IMR-90 (cell line): ENCODE results near the gene EYS. TPM values are rescaled to one million over a fixed set of nuclear protein-coding genes. Genes with fewer than 3 reads are reported as not detected.

Experiments
- ATAC-seq: fragments of 200-7000 bp; cut with Tn5 transposase; 2 replicates; pipeline ENCODE4 v1.9.1; 2020; ENCODE audit warnings: low read depth, mild to moderate bottlenecking, moderate library complexity
- BruUV-seq: library from RNA; stranded (reverse); fragments of 400-500 nt; replicated peaks from 2 replicates; lab custom pipeline; 2021; lab: Mats Ljungman, UMichigan
- CTCF ChIA-PET: fragments of 300-600 bp; formaldehyde crosslinking; extraction: SDS; loops from one replicate; lab custom pipeline; 2021; ENCODE audit warnings: antibody characterized with exemption; lab: Yijun Ruan, JAX
- POLR2A ChIA-PET: fragments of 300-600 bp; sonication (Branson Sonifier 250); formaldehyde crosslinking; loops from one replicate; lab custom pipeline; 2022; ENCODE audit warnings: antibody characterized with exemption; ENCODE audit not compliant: unreplicated experiment; lab: Charles Lee
- DNase-seq: peaks from one replicate; pipeline ENCODE4 v3.0.0; 2013
- H2AFZ ChIP-seq: replicated peaks from 2 replicates; pipeline ENCODE3; 2013; ENCODE audit warnings: low read length, mild to moderate bottlenecking; ENCODE audit not compliant: poor library complexity
- H2AK5ac ChIP-seq: 2 replicates; pipeline ENCODE4 v1.6.1; 2013; ENCODE audit warnings: low read depth, low read length, inconsistent platforms
- H2AK9ac ChIP-seq: replicated peaks from 2 replicates; pipeline ENCODE3; 2013; ENCODE audit warnings: mild to moderate bottlenecking, low read depth, low read length, moderate library complexity; ENCODE audit not compliant: poor library complexity
- H2BK120ac ChIP-seq: 2 replicates; pipeline ENCODE4 v1.6.1; 2013; ENCODE audit warnings: low read depth, low read length, inconsistent platforms
- H2BK15ac ChIP-seq: 3 replicates; pipeline ENCODE4 v1.6.1; 2013; ENCODE audit warnings: low read depth, low read length, inconsistent platforms
- H2BK20ac ChIP-seq: 2 replicates; pipeline ENCODE4 v1.6.1; 2013; ENCODE audit warnings: low read depth, mild to moderate bottlenecking, inconsistent platforms, low read length, moderate library complexity
- H2BK5ac ChIP-seq: 2 replicates; pipeline ENCODE4 v1.6.1; 2013; ENCODE audit warnings: mild to moderate bottlenecking, low read depth, low read length, inconsistent platforms; ENCODE audit not compliant: poor library complexity, severe bottlenecking
- H3K14ac ChIP-seq: replicated peaks from 2 replicates; pipeline ENCODE4 v1.6.1; 2013; ENCODE audit warnings: low read depth, low read length, inconsistent platforms
- H3K18ac ChIP-seq: 2 replicates; pipeline ENCODE4 v1.6.1; 2013; ENCODE audit warnings: low read depth, low read length, control low read depth
- H3K23ac ChIP-seq: 2 replicates; pipeline ENCODE4 v1.6.1; 2013; ENCODE audit warnings: low read depth, low read length, inconsistent platforms
- H3K27ac ChIP-seq: 2 replicates; pipeline ENCODE4 v1.5.1; 2013; ENCODE audit warnings: mild to moderate bottlenecking, control low read depth, low read length; ENCODE audit not compliant: insufficient read depth
- H3K27me3 ChIP-seq: 2 replicates; pipeline ENCODE4 v1.6.1; 2013; ENCODE audit warnings: low read length; ENCODE audit not compliant: control insufficient read depth, insufficient read depth
- H3K36me3 ChIP-seq: 2 replicates; pipeline ENCODE4 v1.6.1; 2013; ENCODE audit warnings: low read length, mixed read lengths; ENCODE audit not compliant: control insufficient read depth, insufficient read depth
- H3K4ac ChIP-seq: 2 replicates; pipeline ENCODE4 v1.6.1; 2013; ENCODE audit warnings: low read depth, low read length, inconsistent platforms
- H3K4me1 ChIP-seq: 2 replicates; pipeline ENCODE4 v1.6.1; 2013; ENCODE audit warnings: low read length, mixed read lengths; ENCODE audit not compliant: control insufficient read depth, insufficient read depth
- H3K4me2 ChIP-seq: 2 replicates; pipeline ENCODE4 v1.6.1; 2013; ENCODE audit warnings: low read depth, mild to moderate bottlenecking, control low read depth, low read length, moderate library complexity
- H3K4me3 ChIP-seq: 2 replicates; pipeline ENCODE4 v1.5.1; 2013; ENCODE audit warnings: low read depth, mild to moderate bottlenecking, control low read depth, low read length, moderate library complexity; ENCODE audit not compliant: insufficient read depth
- H3K56ac ChIP-seq: 2 replicates; pipeline ENCODE4 v1.6.1; 2013; ENCODE audit warnings: low read length, inconsistent platforms; ENCODE audit not compliant: insufficient read depth; ENCODE audit errors: extremely low read depth
- H3K79me1 ChIP-seq, 2 experiments: 2 replicates each; pipeline ENCODE4 v1.6.1; 2013; ENCODE audit warnings: low read length in 2 of 2, inconsistent platforms in 1 of 2, low read depth in 1 of 2
- H3K9ac ChIP-seq: 2 replicates; pipeline ENCODE4 v1.6.1; 2013; ENCODE audit warnings: low read depth, low read length, control low read depth
- H3K9me1 ChIP-seq: 2 replicates; pipeline ENCODE4 v1.6.1; 2013; ENCODE audit warnings: low read length, inconsistent platforms; ENCODE audit not compliant: insufficient read depth
- H3K9me3 ChIP-seq: 2 replicates; pipeline ENCODE4 v1.6.1; 2013; ENCODE audit warnings: low read length; ENCODE audit not compliant: control insufficient read depth, insufficient read depth
- H4K20me1 ChIP-seq: 2 replicates; pipeline ENCODE4 v1.6.1; 2013; ENCODE audit warnings: low read length, inconsistent platforms; ENCODE audit not compliant: insufficient read depth
- H4K5ac ChIP-seq: 2 replicates; pipeline ENCODE4 v1.6.1; 2013; ENCODE audit warnings: mild to moderate bottlenecking, low read depth, low read length, control low read depth
- H4K8ac ChIP-seq, 2 experiments: 2 replicates each; pipeline ENCODE4 v1.6.1; 2013; ENCODE audit warnings: low read depth in 2 of 2, low read length in 2 of 2, control low read depth in 1 of 2, inconsistent platforms in 1 of 2
- H4K91ac ChIP-seq: 2 replicates; pipeline ENCODE4 v1.6.1; 2013; ENCODE audit warnings: low read depth, low read length, inconsistent platforms; ENCODE audit not compliant: insufficient read depth
- CEBPB ChIP-seq: IDR thresholded peaks from 2 replicates; pipeline ENCODE4 v1.6.1; 2012; ENCODE audit warnings: low read depth, low read length, improper control_type of control experiment
- CTCF ChIP-seq: conservative IDR thresholded peaks from 2 replicates; pipeline ENCODE4 v1.5.1; 2012; ENCODE audit warnings: mild to moderate bottlenecking, low read depth, low read length, improper control_type of control experiment
- ELK1 ChIP-seq: fragments of 150-350 bp; IDR thresholded peaks from 2 replicates; pipeline ENCODE4 v1.6.1; 2016; ENCODE audit warnings: low read depth, mild to moderate bottlenecking, low read length, moderate library complexity, borderline replicate concordance
- FOS ChIP-seq: fragments of 150-350 bp; IDR thresholded peaks from 2 replicates; pipeline ENCODE4 v1.6.1; 2016; ENCODE audit warnings: low read depth, low read length
- MAFK ChIP-seq: IDR thresholded peaks from 2 replicates; pipeline ENCODE4 v1.6.1; 2012; ENCODE audit warnings: low read depth, low read length, improper control_type of control experiment
- MAZ ChIP-seq: IDR thresholded peaks from 2 replicates; pipeline ENCODE4 v1.6.1; 2012; ENCODE audit warnings: low read depth, mild to moderate bottlenecking, low read length, improper control_type of control experiment, moderate library complexity, borderline replicate concordance
- NFE2L2 ChIP-seq: fragments of 150-350 bp; IDR thresholded peaks from 2 replicates; pipeline ENCODE4 v1.6.1; 2016; ENCODE audit warnings: low read depth, mild to moderate bottlenecking, low read length
- POLR2A ChIP-seq: IDR thresholded peaks from 2 replicates; pipeline ENCODE4 v1.6.1; 2012; ENCODE audit warnings: mild to moderate bottlenecking, low read depth, low read length
- RAD21 ChIP-seq: IDR thresholded peaks from 2 replicates; pipeline ENCODE4 v1.6.1; 2012; ENCODE audit warnings: low read length, improper control_type of control experiment
- RCOR1 ChIP-seq: IDR thresholded peaks from 2 replicates; pipeline ENCODE4 v1.6.1; 2012; ENCODE audit warnings: mild to moderate bottlenecking, low read length, improper control_type of control experiment; ENCODE audit not compliant: insufficient replicate concordance
- RFX5 ChIP-seq: IDR thresholded peaks from 2 replicates; pipeline ENCODE4 v1.8.0; 2012; ENCODE audit warnings: low read depth, mild to moderate bottlenecking, low read length, moderate library complexity
- SMC3 ChIP-seq: fragments of 150-350 bp; IDR thresholded peaks from 2 replicates; pipeline ENCODE4 v1.6.1; 2016; ENCODE audit warnings: low read depth, mild to moderate bottlenecking, antibody characterized with exemption, low read length, moderate library complexity
- WGBS, 2 experiments: methylation state at CpG; one replicate each; pipeline versions ENCODE4 v1.1.5 to v1.1.7; 2013; ENCODE audit warnings: missing lambda C conversion rate in 2 of 2; ENCODE audit not compliant: insufficient read length in 1 of 2; ENCODE audit errors: extremely low coverage in 2 of 2; 5-methylcytosine and 5-hydroxymethylcytosine counted together
- dilution Hi-C: fragments of 300-500 bp; cut with HindIII; formaldehyde crosslinking; loops from one replicate; pipeline ENCODE4 v1.14.3; 2018; ENCODE audit warnings: low sequenced_read_pairs; ENCODE audit not compliant: unreplicated experiment
- in situ Hi-C: fragments of 300-500 bp; cut with MboI; formaldehyde crosslinking; loops from 3 replicates; pipeline ENCODE4 v1.14.3; 2019; ENCODE audit warnings: low sequenced_read_pairs, inconsistent platforms, mixed read lengths
- intact Hi-C: fragments of 100-400 bp; cut with micrococcal nuclease; formaldehyde crosslinking; loops from 2 replicates; pipeline ENCODE4 v1.10.0; 2022
- polyA plus RNA-seq, 3 experiments: library from polyadenylated mRNA; depleted of rRNA; stranded (reverse); fragments of >200 nt; gene quantifications; 2 replicates each; pipeline ENCODE4 v1.2.3, GENCODE V29; 2012; ENCODE audit warnings: low replicate concordance in 1 of 3
- total RNA-seq: library from RNA; depleted of rRNA; stranded (reverse); fragments of >200 nt; gene quantifications from 2 replicates; pipeline ENCODE4 v1.2.3, GENCODE V29; 2012
- TF ChIP-seq, protein P1 (sequence below): fragments of 150-350 bp; IDR thresholded peaks from 2 replicates; pipeline ENCODE4 v1.6.1; 2017; ENCODE audit warnings: mild to moderate bottlenecking, antibody characterized with exemption, low read length, low read depth

EYS gene
- total and polyA plus RNA-seq, 2 of the 4 experiments (the other 2 are of a cell fraction) = under 0.01 TPM; not detected in 1

- H4K5ac ChIP-seq = no peak overlapping the region
- no peaks in the 10 kb centered on the region for H3K36me3 ChIP-seq
- no peak overlapping the region for H3K23ac ChIP-seq
- no CpG with 5 or more reads among the region's 3 CpGs for WGBS, 2 experiments
- H4K8ac ChIP-seq = no peak overlapping the region
- H3K79me1 ChIP-seq = no peaks in the 10 kb centered on the region
- TF ChIP-seq FOS (no peak), MAFK (no peak), NFE2L2 (no peak), RFX5 (no peak), POLR2A (no peak), SMC3 (no peak), MAZ (no peak), CEBPB (no peak), CTCF (no peak), ELK1 (no peak), RCOR1 (no peak), RAD21 (no peak)
- TF ChIP-seq, protein P1, sequence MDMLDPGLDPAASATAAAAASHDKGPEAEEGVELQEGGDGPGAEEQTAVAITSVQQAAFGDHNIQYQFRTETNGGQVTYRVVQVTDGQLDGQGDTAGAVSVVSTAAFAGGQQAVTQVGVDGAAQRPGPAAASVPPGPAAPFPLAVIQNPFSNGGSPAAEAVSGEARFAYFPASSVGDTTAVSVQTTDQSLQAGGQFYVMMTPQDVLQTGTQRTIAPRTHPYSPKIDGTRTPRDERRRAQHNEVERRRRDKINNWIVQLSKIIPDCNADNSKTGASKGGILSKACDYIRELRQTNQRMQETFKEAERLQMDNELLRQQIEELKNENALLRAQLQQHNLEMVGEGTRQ = no peak
- ATAC-seq (no peak), DNase-seq (no peak)
- H3K27ac ChIP-seq = no peak overlapping the region
- no peaks in the 10 kb centered on the region for H3K27me3 ChIP-seq
- H2AFZ ChIP-seq = no peak overlapping the region
- no peak overlapping the region for H2AK9ac ChIP-seq
- POLR2A ChIA-PET = no interaction called here
- no peaks in the 10 kb centered on the region for H3K9me1 ChIP-seq
- H2BK15ac ChIP-seq = no peak overlapping the region
- no peak overlapping the region for H3K18ac ChIP-seq
- no peak overlapping the region for H3K56ac ChIP-seq
- H3K4me3 ChIP-seq = no peak overlapping the region
- H2AK5ac ChIP-seq = no peak overlapping the region
- no peak overlapping the region for H2BK120ac ChIP-seq
- no TSS peak for BruUV-seq
- no peak overlapping the region for H3K4me2 ChIP-seq
- no peak overlapping the region for H4K91ac ChIP-seq
- H3K4ac ChIP-seq = no peak overlapping the region
- H2BK20ac ChIP-seq = no peak overlapping the region
- in situ Hi-C loops (no loop called here), dilution Hi-C loops (no loop called here), intact Hi-C loops (no loop called here)
- H4K20me1 ChIP-seq = no peaks in the 10 kb centered on the region
- no peaks in the 10 kb centered on the region for H3K9me3 ChIP-seq
- no peak overlapping the region for H3K9ac ChIP-seq
- H3K4me1 ChIP-seq = no peaks in the 10 kb centered on the region
- CTCF ChIA-PET = no interaction called here
- H3K14ac ChIP-seq = no peak overlapping the region
- H2BK5ac ChIP-seq = no peak overlapping the region
Observed at GRCh38 chr6:65566117-65566516, 140.9 kb downstream of the EYS start.
